GM18499 (cell line): Measurements from ENCODE around the gene TRMT1.
"Not testable (repeated sequence)": the region's sequence is repeated elsewhere in the genome, so short reads cannot be mapped to it uniquely, and the experiment has no call there.

Source experiments
- ATAC-seq: cut with Tn5 transposase; IDR thresholded peaks from one replicate; pipeline ENCODE4 v1.9.1; 2021; ENCODE audit warnings: moderate number of reproducible peaks; ENCODE audit not compliant: insufficient read depth, unreplicated experiment

TRMT1 gene

GRCh38 chr19:13150931-13151604 lies 34.5 kb upstream of the TRMT1 start:
- ATAC-seq, result no peak

- no peak for ATAC-seq
Measured at GRCh38 chr19:13150187-13150930, 33.8 kb upstream of the TRMT1 start, which contains the start of the genes IER2 and STX10. IER2 (plus strand) TSS chr19:13150411; CDS start chr19:13153187, 2,776 bp downstream. STX10 (minus strand) TSS chr19:13150375; CDS start chr19:13150173, 202 bp downstream.

DNA sequence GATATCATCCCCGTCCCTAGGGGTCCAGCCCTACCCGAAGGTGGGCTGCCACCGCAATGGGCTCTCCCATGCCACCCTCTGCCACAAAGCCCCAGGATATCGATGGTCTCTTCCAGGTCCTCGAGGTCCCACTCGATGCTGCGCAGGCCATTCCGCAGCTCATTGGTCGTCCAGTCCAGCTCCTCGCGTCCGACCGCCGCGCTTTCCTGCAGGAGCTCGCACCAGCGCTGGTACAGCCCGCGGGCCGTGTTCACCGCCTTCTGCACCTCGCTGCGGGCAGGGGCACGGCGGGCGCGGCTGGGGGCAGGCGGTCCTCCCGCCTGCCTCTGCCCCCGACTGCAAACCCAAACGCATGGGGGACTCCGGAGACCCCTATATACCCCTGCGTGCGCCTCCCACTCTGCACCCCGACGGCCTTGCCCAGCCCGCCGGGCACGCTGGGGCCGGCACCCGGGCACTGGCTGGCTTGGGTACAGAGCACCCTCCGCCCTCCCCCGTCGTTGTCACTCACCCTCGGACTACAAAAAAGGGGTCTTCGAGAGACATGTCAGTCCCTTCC lies 33.2 kb upstream of the TRMT1 start:
- ATAC-seq, result no peak

DNA sequence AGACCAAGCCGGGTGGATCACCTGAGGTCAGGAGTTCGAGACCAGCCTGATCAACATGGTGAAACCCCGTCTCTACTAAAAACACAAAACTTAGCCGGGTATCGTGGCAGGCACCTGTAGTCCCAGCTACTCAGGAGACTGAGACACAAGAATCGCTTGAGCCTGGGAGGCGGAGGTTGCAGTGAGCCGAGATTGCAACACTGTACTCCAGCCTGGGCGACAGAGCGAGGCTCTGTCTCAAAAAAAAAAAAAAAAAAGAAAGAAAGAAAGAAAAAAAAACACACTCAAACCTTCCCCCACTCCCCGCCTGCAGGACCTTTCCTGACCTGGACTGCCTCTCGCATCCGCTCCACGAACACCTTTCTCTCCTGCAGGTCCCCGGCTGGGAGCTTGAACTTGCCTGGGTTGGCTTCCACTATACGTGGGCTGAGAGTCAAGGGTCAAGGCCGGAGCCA lies 32.7 kb upstream of the TRMT1 start:
- ATAC-seq, result not testable (repeated sequence)

DNA sequence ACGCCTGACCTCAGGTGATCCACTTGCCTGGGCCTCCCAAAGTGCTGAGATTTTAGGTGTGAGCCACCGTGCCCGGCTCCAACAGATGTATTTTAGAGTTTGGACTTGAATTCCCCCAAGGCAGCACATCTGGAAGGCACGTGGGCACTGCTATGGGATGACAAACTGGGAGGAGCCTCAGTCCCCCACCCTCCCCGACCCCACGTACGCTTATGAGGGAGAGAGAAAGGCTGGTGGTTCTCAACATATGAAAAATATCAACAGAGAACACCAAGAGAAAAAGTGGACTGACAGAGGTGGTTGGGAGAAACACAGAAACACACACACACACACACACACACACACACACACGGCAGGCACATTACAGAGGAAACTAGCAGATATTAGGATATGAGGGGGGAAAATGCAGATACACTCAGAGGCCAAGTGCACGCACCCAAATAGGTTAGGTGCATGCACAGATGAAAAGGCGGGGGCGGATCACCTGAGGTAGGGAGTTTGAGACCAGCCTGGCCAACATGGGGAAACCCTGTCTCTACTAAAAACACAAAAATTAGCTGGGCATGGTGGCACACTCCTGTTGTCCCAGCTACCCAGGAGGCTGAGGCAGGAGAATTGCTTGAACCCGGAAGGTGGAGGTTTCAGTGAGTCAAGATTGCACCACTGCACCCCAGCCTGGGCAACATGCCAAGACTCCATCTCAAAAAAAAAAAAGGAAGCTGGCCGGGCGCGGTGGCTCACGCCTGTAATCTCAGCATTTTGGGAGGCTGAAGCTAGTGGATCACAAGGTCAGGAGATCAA lies 30.4 kb upstream of the TRMT1 start:
- no peak for ATAC-seq

DNA sequence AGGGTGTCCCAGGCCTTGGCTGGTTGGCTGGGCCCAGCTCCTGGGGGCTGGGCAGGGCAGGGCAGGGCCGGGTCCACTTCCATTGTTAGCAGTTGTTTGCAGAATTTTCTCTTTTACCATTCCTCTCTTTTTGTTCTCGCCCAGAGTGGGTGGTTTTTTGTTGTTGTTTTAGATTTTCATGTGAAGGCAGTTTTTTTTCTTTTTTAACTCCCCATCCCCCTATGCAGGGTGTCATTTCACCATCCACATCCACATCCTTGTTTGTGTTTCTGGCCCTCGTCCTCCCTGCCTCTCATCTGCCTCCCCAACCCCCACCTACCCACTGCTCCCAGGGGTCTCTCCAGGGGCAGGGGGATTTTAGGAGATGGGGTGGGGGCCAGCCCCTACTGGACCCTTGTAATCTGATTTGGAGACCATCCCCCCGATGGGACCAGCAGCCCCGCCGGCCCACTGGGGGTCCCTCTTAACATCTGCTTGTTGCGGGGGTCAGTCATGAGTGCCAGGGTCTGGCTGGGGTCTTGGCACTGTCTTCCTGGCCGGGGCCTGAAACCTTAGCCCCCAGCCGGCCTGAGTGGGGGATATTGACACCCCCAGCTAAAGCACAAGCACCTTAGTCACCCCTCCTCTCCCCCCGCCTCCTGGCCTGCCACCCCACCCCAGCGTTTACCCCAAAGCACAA lies 23.2 kb upstream of the TRMT1 start:
- ATAC-seq, result no peak

DNA sequence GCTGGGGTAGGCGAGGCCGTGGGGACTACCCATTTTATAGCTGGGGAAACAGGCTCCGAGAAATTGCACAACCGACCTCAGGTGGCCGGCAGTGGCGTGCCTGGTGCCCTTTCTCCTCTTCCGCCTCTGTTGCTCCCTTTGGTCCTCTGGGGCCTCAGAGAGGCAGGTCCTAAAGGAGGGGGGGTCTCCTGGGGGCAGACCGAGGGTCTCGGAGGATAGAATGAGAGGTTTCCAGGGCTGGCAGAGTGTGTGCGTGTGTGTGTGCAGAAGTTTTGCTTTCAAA lies 22.3 kb upstream of the TRMT1 start:
- ATAC-seq, result no peak

DNA sequence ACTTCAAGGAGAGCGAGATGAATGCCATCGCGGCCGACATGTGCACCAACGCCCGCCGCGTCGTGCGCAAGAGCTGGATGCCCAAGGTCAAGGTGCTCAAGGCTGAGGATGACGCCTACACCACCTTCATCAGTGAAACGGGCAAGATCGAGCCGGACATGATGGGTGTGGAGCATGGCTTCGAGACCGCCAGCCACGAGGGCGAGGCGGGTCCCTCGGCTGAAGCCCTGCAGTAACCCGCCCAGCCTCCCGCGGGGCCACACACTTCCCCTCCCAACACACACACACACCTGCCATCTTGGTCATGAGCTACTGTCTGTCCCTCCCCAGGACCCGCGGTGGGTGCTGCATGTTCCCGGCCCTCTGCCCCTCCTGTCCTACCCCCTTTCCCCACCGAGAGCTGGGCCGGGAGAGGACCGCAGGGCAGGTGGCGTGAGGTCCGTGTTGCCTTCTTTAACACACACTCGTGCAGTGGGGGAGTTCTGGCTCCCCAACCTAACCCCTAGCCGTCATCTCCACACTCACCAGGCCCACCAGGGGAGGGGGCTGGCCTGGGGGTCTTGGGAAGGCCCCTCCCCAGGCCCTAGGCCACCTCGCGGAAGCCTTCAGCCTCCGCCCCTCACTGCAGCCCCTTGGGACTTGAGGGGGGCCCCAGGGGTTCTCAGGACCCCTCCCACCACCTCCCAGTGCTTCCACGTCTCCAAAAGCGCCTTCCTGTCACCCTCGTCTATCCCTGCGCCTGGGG lies 21.8 kb upstream of the TRMT1 start:
- no peak for ATAC-seq

DNA sequence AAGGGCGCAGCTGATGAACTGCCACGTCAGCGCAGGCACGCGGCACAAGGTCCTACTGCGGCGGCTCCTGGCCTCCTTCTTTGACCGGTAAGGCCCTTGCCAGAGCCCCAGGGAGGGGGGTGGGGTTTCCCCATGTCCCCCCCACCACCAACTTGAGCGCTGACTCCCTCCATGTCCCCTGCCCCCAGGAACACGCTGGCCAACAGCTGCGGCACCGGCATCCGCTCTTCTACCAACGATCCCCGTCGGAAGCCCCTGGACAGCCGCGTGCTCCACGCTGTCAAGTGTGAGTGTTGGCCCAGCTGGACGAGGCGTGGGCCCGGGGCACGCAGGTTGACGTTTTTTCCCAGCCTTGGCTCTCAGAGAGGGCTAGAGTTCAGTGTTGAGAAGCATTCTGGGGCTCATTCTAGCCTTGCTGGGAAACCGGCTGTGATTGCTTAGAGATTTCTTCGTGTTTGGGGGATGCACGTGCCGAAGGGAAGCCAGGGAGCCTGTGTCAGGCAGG lies 20.8 kb upstream of the TRMT1 start:
- no peak for ATAC-seq

GRCh38 chr19:13135068-13136062 lies 18.8 kb upstream of the TRMT1 start:
- no peak for ATAC-seq

GRCh38 chr19:13134626-13135025 lies 18.1 kb upstream of the TRMT1 start:
- no peak for ATAC-seq

DNA sequence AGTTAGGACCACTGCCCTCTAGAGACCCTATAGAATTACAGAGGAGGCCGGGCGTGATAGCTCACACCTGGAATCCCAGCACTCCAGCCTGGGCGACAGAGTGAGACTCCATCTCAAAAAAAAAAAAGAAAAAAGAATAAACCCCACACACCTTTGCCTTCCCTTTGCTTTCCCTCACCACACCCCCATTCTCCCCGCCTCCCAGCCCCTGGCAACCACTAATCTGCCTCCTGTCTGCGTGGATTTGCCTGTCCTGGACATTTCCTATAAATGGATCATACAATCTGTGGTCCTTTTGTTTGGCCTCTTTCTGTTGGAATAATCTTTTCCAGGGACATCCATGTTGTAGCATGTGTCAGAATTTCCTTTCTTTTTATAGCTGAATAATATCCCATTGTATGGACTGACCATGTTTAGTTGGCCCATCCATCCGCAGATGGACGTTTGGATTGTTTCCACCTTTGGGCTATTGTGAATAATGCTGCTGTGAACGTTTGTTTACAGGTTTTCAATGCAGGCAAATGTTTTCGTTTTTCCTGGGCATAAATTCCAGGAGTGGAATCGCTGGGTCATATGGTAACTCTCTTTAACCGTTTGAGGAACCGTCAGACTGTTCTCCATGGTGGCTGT lies 16.8 kb upstream of the TRMT1 start:
- no peak for ATAC-seq

DNA sequence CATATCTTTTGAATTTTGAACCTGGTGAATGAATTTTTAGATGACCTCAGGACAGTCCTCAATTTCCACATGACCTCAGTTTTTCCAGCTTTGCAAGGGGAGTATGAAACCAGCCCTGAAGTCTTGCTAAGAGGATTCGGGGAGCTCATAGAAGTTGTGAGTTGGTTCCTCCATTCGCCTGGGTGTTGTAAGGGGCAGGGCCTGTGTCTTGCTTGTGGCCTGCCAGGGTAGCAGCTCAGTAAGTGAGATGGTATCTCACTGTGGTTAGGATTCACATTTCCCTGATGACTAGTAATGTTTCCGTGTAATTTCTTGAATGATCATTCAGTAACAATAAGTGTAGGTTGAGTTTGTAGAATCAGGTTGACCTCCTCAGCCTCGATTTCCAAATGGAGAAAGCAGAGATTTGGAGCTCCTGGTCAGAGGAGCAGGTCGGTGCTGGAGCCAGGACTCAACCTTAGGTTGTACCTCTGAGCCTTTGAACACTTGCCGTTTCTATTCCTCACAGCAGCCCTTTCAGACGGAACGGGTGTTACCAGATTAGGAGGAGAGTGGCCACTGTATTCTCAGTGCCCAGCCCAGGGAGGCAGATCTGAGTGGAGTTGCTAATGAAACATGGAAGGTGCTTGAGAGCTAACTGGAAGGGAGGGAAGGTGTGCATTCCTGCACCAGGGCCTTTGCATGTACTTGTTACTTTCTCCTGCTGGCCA lies 16.1 kb upstream of the TRMT1 start:
- ATAC-seq, result no peak

GRCh38 chr19:13130886-13131490 lies 14.4 kb upstream of the TRMT1 start:
- ATAC-seq, result no peak

GRCh38 chr19:13129384-13129783 lies 12.8 kb upstream of the TRMT1 start:
- ATAC-seq, result no peak

- ATAC-seq, result no peak
Measured at GRCh38 chr19:13128583-13128982, 12.0 kb upstream of the TRMT1 start.
